Testis (tissue), 2 donors: ENCODE measurements around the gene ZBTB9.

Experiments
- POLR2A ChIP-seq: fragments of 450-650 bp; IDR thresholded peaks from one replicate; pipeline ENCODE4 v1.6.1; 2017; ENCODE audit warnings: antibody characterized with exemption, mild to moderate bottlenecking, moderate library complexity
- TF ChIP-seq, protein P1 (sequence below), 3 experiments: fragments of 450-650 bp in 2 of 3; fragments of 200-600 bp in 1 of 3; sonication (generic) in 1 of 3; IDR thresholded peaks; one replicate each; pipeline ENCODE4 v1.5.1; 2016 to 2019; ENCODE audit warnings: antibody characterized with exemption in 3 of 3, mild to moderate bottlenecking in 2 of 3, moderate library complexity in 1 of 3

DNA sequence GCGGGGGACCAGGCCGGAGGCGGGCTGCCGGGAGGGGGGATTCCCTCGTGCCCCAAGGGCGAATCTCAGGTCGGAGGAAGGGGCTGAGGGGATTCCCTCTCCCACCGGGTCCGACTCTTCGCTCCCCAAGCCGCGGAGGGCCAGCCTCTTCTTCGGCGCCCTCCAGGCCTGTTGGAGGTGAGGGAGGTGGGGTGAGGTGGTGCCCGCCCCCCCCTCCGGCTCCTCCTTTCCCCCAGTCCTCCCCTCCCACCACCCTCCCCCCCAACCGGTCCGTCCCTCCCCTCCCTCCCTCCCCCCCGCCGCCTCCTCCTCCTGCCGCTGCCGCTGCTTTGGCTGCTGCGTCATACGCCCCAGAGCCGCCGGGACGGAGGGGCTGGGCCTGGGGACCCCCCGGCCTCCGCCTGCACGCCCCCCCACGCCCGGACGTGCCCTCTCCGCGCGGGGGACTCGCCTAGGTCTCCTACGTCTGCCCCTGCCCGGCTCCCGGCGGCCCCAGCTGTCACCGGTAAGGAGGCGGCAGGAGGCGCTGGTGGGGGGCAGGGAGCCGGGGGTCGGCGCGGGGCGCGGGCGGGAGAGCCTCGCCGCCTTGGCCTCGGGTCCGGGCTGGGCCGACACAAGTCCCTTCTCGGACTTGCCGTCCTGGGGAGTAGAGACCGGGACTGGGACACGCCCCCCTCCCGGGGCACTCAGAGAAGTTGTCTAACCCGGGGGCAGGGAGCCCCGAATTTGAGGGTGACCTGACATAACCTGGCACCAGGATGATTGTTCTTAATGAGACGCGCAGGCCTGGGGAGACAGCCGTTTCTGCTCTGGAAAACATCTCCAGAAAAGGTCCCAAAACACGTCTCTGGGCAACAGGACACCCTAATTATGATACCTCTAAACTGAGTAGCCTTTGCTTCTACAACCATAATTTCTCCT is 43.4 kb upstream of the ZBTB9 start, which contains the start of gene PHF1:
- TF ChIP-seq, protein P1, sequence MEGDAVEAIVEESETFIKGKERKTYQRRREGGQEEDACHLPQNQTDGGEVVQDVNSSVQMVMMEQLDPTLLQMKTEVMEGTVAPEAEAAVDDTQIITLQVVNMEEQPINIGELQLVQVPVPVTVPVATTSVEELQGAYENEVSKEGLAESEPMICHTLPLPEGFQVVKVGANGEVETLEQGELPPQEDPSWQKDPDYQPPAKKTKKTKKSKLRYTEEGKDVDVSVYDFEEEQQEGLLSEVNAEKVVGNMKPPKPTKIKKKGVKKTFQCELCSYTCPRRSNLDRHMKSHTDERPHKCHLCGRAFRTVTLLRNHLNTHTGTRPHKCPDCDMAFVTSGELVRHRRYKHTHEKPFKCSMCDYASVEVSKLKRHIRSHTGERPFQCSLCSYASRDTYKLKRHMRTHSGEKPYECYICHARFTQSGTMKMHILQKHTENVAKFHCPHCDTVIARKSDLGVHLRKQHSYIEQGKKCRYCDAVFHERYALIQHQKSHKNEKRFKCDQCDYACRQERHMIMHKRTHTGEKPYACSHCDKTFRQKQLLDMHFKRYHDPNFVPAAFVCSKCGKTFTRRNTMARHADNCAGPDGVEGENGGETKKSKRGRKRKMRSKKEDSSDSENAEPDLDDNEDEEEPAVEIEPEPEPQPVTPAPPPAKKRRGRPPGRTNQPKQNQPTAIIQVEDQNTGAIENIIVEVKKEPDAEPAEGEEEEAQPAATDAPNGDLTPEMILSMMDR (IDR thresholded peaks at IDR 0.05): no peak
- no peak for TF ChIP-seq POLR2A
